Skeletal muscle tissue (tissue), 4 donors: ENCODE results near the gene HINT3. TPM values are rescaled to one million over a fixed set of nuclear protein-coding genes. Genes with fewer than 3 reads are reported as not detected.

Source experiments
- H3K27ac ChIP-seq: one replicate; pipeline ENCODE4 v1.7.0; 2013; ENCODE audit warnings: mild to moderate bottlenecking, low read depth, low read length, inconsistent platforms
- H3K27me3 ChIP-seq, 3 donors: one replicate each; pipeline ENCODE4 v1.7.0; 2013; ENCODE audit warnings: low read length in 3 of 3; ENCODE audit not compliant: control insufficient read depth in 3 of 3, insufficient read depth in 3 of 3
- H3K36me3 ChIP-seq, 3 donors: one replicate each; pipeline ENCODE4 v1.7.0; 2013; ENCODE audit warnings: low read length in 3 of 3; ENCODE audit not compliant: control insufficient read depth in 3 of 3, insufficient read depth in 3 of 3
- H3K4me1 ChIP-seq, 3 donors: one replicate each; pipeline ENCODE4 v1.7.0; 2013; ENCODE audit warnings: low read length in 3 of 3, mild to moderate bottlenecking in 3 of 3; ENCODE audit not compliant: control insufficient read depth in 3 of 3, insufficient read depth in 3 of 3
- H3K4me3 ChIP-seq, 3 donors: one replicate each; pipeline ENCODE4 v1.7.0; 2013; ENCODE audit warnings: low read length in 3 of 3
- H3K9ac ChIP-seq, 3 donors: one replicate each; pipeline ENCODE4 v1.7.0; 2013; ENCODE audit warnings: low read length in 3 of 3, mild to moderate bottlenecking in 3 of 3, moderate library complexity in 2 of 3, low read depth in 1 of 3
- H3K9me3 ChIP-seq, 3 donors: one replicate each; pipeline ENCODE4 v1.7.0; 2013; ENCODE audit warnings: low read length in 3 of 3; ENCODE audit not compliant: control insufficient read depth in 3 of 3
- total RNA-seq: library from RNA; depleted of rRNA; stranded (reverse); fragments of >200 nt; gene quantifications from one replicate; pipeline ENCODE4 v1.2.3, GENCODE V29; 2014
- donor health status: Osteomylitis.

Gene HINT3
- total RNA-seq, 1 donor from 2014 or later, result 18.8 TPM

- H3K27ac ChIP-seq, result no peak overlapping the region
- no peaks in the 10 kb centered on the region for H3K9me3 ChIP-seq
- H3K36me3 ChIP-seq, result peaks cover 0 to 14% (median 7%) of the 10 kb centered on the region in 3 donors
- H3K4me3 ChIP-seq, result no peak overlapping the region
- H3K4me1 ChIP-seq, result no peaks in the 10 kb centered on the region
- H3K27me3 ChIP-seq, result no peaks in the 10 kb centered on the region
- H3K9ac ChIP-seq, result no peak overlapping the region
These were observed 17.8 kb downstream of the HINT3 start for GRCh38 chr6:125974214-125974866.

- Histone ChIP-seq H3K4me3 (no peak overlapping the region), H3K36me3 (peaks cover 0 to 15% (median 14%) of the 10 kb centered on the region in 3 donors), H3K27me3 (no peaks in the 10 kb centered on the region), H3K9ac (no peak overlapping the region), H3K27ac (no peak overlapping the region), H3K4me1 (no peaks in the 10 kb centered on the region), H3K9me3 (no peaks in the 10 kb centered on the region)
These were observed 22.5 kb downstream of the HINT3 start for GRCh38 chr6:125979101-125979500.

- no peak overlapping the region for H3K9ac ChIP-seq
- peaks cover 0 to 8% (median 5%) of the 10 kb centered on the region in 3 donors for H3K36me3 ChIP-seq
- H3K4me1 ChIP-seq, result peaks cover 3 to 15% (median 10%) of the 10 kb centered on the region in 3 donors
- no peak overlapping the region for H3K4me3 ChIP-seq
- no peaks in the 10 kb centered on the region for H3K9me3 ChIP-seq
- H3K27me3 ChIP-seq, result no peaks in the 10 kb centered on the region
- H3K27ac ChIP-seq, result no peak overlapping the region
These were observed 25.1 kb downstream of the HINT3 start for GRCh38 chr6:125981571-125982185.

- peaks cover 7 to 22% (median 10%) of the 10 kb centered on the region in 3 donors for H3K4me1 ChIP-seq
- no peak overlapping the region for H3K4me3 ChIP-seq
- no peak overlapping the region for H3K9ac ChIP-seq
- peaks cover 0 to 8% (median 0%) of the 10 kb centered on the region in 3 donors for H3K36me3 ChIP-seq
- H3K27ac ChIP-seq, result no peak overlapping the region
- H3K9me3 ChIP-seq, result no peaks in the 10 kb centered on the region
- H3K27me3 ChIP-seq, result no peaks in the 10 kb centered on the region
These were observed 26.8 kb downstream of the HINT3 start for GRCh38 chr6:125983246-125983945.

- H3K4me3 ChIP-seq, result no peak overlapping the region
- H3K9me3 ChIP-seq, result no peaks in the 10 kb centered on the region
These were observed 27.7 kb downstream of the HINT3 start for GRCh38 chr6:125984311-125984710.

GRCh38 chr6:125985522-125985921, 29.0 kb downstream of the HINT3 start:
- H3K9me3 ChIP-seq, result no peaks in the 10 kb centered on the region
- H3K9ac ChIP-seq, result peak overlapping the region in 1 of 3 donors; percentile 97
- no peaks in the 10 kb centered on the region for H3K27me3 ChIP-seq
- H3K27ac ChIP-seq, result peak overlapping the region; percentile 76
- H3K4me1 ChIP-seq, result peaks cover 7 to 22% (median 10%) of the 10 kb centered on the region in 3 donors
- peak overlapping the region; percentile 87 to 94 (median 90) for H3K4me3 ChIP-seq
- peaks cover 0 to 8% (median 0%) of the 10 kb centered on the region in 3 donors for H3K36me3 ChIP-seq

More at GRCh38 chr6:125984311-125984710, 27.7 kb downstream of the HINT3 start:
- Histone ChIP-seq H3K36me3 (peaks cover 0 to 8% (median 0%) of the 10 kb centered on the region in 3 donors), H3K4me1 (peaks cover 7 to 22% (median 10%) of the 10 kb centered on the region in 3 donors), H3K27ac (no peak overlapping the region), H3K9ac (no peak overlapping the region), H3K27me3 (no peaks in the 10 kb centered on the region)

- Histone ChIP-seq H3K27ac (peak overlapping the region; percentile 76), H3K4me3 (peak overlapping the region; percentile 87 to 94 (median 90)), H3K36me3 (peaks cover 0 to 5% (median 0%) of the 10 kb centered on the region in 3 donors), H3K4me1 (peaks cover 7 to 22% (median 10%) of the 10 kb centered on the region in 3 donors), H3K27me3 (no peaks in the 10 kb centered on the region), H3K9ac (peak overlapping the region; percentile 82 to 97 (median 89)), H3K9me3 (no peaks in the 10 kb centered on the region)
These were observed 29.4 kb downstream of the HINT3 start for GRCh38 chr6:125985979-125986300.

GRCh38 chr6:125986301-125987025, 29.9 kb downstream of the HINT3 start, which contains the start of gene TRMT11:
TRMT11 (plus strand) TSS chr6:125986540; CDS start chr6:125986551, 11 bp downstream.
- Histone ChIP-seq H3K9ac (peak within 1 kb of the TSS; percentile 82 to 97 (median 89)), H3K27me3 (no peaks in the 10 kb centered on the region), H3K4me3 (peak within 1 kb of the TSS; percentile 87 to 94 (median 90)), H3K36me3 (peaks cover 0 to 4% (median 0%) of the 10 kb centered on the region in 3 donors), H3K27ac (peak within 1 kb of the TSS; percentile 76), H3K4me1 (peaks cover 7 to 22% (median 10%) of the 10 kb centered on the region in 3 donors), H3K9me3 (no peaks in the 10 kb centered on the region)

- Histone ChIP-seq H3K27ac (peak overlapping the region; percentile 76), H3K4me1 (peaks cover 7 to 22% (median 10%) of the 10 kb centered on the region in 3 donors), H3K4me3 (peak overlapping the region; percentile 87 to 94 (median 90)), H3K9me3 (no peaks in the 10 kb centered on the region), H3K9ac (peak overlapping the region; percentile 82 to 97 (median 89)), H3K27me3 (no peaks in the 10 kb centered on the region), H3K36me3 (no peaks in the 10 kb centered on the region)
These were observed 30.6 kb downstream of the HINT3 start for GRCh38 chr6:125987026-125987617.
